Activated T-helper 1 cell treated with anti-CD3 and anti-CD28 coated beads, Interleukin-2, amount 50 U/mL, for 16 hours (primary cell): ENCODE measurements around the gene AAK1.

Experiments used
- DNase-seq, 2 donors: peaks; one replicate each; pipeline ENCODE4 v3.0.0-alpha.2; 2020; ENCODE audit warnings: low read depth in 1 of 2, low spot score in 1 of 2

The AAK1 gene

DNA sequence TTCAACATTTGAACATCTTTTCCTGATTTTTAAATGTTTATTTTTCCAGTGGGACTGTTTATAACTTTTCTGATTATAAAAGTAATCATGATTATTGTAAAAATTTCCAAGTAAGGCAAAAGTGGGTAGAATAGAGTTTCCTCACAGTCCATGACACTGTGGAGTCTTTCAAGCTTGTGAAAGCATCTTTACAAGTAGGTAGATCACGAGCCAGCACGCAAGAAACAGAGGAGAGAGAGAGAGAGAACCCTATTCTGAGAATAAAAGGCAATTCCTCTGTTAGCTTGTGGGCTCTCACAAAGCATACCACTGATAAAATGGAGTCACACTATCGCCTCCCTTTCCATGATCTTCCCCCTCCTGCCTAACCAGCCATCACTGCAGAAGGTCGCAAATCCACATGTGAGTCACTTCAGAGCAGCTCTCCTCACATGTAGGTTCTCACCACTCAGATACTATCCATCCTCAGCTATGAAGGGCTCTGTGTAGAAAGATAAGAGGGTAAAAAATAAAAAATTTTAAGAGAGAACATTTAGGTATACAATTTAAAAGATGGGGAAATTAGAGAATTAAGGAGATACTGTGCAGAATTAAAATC, 40.3 kb downstream of the AAK1 start:
- no peak for DNase-seq

DNA sequence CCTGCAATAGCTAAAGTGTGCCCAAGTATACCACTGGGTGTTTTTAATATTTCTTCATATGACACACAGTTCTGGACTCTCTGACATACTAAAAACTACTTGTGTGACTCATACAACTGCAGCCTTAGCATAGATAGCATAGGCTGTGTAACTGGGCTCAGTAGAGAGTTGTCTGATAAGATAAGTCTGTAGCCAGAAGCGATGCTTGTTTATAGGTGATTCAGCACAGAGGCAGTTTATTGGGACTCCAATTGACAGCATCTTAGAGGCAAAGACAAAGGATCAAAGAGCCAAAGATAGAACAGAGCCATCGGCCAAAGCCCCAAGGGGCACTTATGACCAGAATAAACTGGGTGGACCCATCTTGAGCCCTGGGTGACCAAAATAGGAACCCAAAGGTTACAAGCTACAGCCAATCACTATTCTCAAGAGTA, 42.3 kb downstream of the AAK1 start:
- no peak for DNase-seq

GRCh38 chr2:69600425-69600824, 43.1 kb downstream of the AAK1 start:
- DNase-seq, result no peak

- no peak for DNase-seq
Observed at GRCh38 chr2:69597843-69598610, 45.5 kb downstream of the AAK1 start.

DNA sequence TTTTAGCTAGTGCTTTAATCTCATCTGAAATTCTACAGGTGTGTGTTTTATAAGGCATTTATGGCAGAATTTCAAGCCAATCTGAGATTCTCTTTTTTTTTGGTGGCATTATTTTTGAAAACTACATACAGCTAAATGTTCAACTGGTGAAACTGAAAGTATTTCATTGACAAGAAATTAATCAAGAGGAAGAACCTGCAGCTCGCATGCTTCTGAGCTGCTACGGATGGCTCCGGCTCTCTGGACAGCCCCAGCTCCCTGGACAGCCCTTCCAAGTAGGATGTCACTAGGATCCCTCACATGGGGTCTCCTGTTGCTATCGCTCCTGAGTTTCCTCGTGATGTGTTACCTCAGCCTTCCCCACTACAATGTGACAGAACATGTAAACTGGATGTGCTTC, 46.4 kb downstream of the AAK1 start:
- DNase-seq, result no peak

DNA sequence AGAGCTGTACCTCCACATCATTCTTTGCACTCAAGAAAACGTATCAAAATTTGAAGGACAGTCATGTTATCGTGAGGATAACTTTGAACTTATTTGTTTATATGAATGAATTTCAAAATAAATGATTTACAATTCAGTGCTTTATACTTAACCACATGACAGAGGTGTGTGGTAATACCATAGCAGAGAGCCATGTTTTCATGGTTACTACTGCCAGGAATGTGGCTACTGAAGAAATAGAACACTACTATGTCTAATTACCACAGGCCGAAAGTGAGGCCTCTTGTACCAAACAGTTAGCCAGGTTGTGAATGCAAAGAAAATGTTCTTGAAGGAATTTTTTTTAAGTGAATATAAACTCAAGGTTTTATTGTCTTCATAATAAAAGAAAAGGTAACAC, 49.2 kb downstream of the AAK1 start:
- no peak for DNase-seq

GRCh38 chr2:69592511-69592910, 51.0 kb downstream of the AAK1 start:
- no peak for DNase-seq

DNA sequence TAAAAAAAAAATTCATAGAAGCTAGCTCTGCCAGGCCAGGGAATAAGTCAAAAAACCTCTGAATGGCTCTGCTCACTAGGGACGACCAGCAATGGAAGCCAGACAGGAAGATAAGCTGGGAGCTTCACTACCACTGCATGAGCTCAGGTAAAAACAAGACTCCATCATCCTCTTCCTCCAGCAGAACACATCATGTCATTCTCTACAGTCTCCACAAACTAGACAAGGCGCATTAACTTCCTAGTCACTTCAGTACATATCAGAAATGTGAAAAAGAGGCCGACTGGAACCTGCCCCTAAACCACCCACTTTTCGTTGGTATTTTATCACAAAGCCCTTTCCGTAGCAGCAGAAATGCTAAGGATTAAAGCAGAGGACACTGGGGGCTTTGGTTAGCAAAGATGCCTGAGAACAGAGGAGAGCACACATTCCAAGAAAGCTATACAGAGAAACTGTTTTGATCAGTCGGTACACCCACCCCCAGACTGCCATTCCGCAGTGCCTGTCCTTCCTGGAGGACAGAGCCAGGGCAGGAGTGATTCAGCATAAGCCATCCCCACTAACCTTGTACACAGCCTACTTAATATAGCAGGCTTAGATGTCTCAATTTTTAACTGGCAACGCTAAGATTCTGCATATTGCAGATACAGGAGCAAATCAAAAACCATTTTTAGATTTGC, 53.4 kb downstream of the AAK1 start:
- no peak for DNase-seq

- DNase-seq, result no peak
Observed at GRCh38 chr2:69588945-69589344, 54.6 kb downstream of the AAK1 start.

- DNase-seq, result no peak
Observed at GRCh38 chr2:69588403-69588802, 55.1 kb downstream of the AAK1 start.

- no peak for DNase-seq
Observed at GRCh38 chr2:69585855-69586555, 57.5 kb downstream of the AAK1 start.

GRCh38 chr2:69584127-69584889, 59.2 kb downstream of the AAK1 start:
- no peak for DNase-seq

DNA sequence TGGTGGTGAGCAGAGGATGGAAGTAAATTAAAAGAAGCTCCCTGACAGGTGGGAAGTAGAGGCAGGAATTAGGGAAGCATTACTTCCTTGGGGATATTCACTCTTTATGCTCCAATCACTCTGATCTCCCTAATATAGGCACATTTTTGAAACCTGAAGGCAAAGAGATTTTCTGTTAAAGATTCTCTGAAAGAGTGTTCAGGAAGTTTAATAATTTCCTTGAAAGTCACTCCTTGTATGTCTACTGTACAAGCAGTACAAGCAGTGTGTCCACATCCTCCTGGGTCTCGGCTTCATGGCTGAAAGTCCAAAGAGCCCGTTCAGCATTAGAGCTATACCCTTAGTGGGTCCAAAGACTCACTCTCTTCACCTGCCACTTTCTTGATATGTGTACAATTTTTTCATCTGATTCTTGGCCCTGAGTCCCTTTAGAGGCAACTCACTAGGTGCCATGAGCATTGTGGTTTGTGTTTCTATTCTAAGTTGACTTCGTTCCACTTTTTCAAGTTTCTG, 60.2 kb downstream of the AAK1 start:
- no peak for DNase-seq

DNA sequence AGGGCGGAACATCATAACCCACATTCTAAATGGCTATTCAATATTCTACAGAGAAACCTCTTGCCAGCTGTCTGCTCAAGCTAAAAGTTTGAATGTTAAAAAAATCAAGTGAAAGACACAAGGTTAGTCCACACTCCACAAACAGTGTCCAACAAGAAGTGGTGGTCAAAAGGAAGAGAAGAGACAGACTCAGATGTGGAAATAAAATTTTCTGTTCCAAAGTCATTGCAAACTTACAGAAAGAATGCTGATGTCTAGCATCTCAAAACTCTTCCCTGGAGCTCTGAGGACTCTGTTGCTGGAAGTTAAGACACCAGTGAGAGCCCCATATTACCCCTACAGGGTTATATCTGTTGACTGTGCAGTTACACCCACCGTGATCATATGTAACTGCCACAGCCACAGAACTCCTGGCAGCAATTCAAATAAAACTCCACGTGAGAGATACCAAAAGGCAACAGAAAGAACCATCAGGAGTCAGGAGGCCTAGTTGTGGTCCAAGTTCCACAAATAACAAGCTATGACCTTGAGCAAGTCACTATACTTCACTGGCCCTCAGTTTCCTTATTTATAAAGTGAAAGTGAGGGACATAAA, 60.9 kb downstream of the AAK1 start:
- DNase-seq, result no peak

GRCh38 chr2:69581774-69582581, 61.6 kb downstream of the AAK1 start:
- no peak for DNase-seq

DNA sequence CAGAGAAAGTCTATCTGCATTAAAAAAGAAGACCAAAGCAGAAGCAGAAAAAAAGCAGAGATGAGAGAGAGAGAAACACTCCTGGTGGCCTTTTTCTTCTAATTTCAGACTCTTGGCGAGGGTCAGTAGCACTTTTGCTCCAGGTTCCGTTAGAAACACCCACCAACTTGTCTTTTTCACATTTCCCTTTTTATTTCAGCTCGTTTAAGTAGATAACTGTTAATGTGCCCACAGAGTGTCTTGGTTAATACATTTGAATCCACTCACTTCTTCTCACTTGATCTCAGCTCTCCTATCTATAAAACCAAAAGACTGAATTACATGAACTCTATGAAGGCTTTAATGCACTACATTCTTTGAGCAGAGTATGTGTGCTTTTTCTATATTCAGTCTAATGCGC, 63.1 kb downstream of the AAK1 start:
- no peak for DNase-seq

DNA sequence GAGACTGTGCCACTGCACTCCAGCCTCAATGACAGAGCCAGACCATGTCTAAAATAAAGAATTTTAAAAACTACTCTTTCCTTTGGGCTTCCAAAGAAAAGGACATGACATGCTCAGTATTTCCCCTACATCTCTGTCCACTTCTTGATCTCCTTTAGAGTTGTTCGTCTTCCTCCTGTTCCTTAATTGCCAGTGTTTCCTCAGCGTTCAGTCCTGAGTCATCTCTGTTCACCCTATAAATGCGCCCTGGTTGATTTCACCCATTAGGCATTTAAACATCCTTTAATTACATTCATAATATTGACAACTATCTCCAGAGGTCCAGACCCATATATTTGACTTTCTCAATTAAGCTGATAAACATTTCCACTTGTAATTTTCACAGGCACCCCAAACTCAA, 64.0 kb downstream of the AAK1 start:
- no peak for DNase-seq

DNA sequence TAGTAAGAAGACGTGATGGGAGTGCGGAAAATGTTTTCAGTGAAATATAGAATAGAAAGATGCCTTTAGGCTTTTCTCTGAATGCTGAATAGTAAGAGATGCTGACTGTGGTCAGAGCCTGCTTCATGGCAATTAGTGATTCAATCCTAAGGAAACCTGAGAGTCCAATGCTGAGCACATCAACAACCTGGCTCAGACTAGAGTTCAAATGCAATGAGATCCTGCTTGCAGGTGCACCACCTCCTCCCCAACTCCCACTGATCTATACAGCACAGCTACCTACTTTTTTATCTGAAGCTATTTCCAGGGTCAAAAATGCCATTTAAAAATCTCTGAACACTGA, 65.4 kb downstream of the AAK1 start:
- DNase-seq, result no peak

- DNase-seq, result no peak
Observed at GRCh38 chr2:69577467-69578197, 65.9 kb downstream of the AAK1 start.
